ENCODE results near the gene RCOR1. TPM values are rescaled to one million over a fixed set of nuclear protein-coding genes. Genes with fewer than 3 reads are reported as not detected.

The RCOR1 gene
- total and polyA plus RNA-seq, 2 of the 8 experiments (the other 6 are each of a cell fraction or from before 2014, with no cell fraction given) = 12.3 to 26.3 TPM

GRCh38 chr14:102557434-102558226, 34.8 kb upstream of the RCOR1 start:
- Histone ChIP-seq H3K79me2 (ENCODE audit: control insufficient read depth in 1 of 2, insufficient read depth in 2 of 2, low read length in 2 of 2) (no peaks in the 10 kb centered on the region), H3K18ac (ENCODE audit: extremely low read depth, low read length) (no peak overlapping the region), H3K4me2 (ENCODE audit: insufficient read depth in 1 of 2, low read depth in 2 of 2, low read length in 2 of 2) (no peak overlapping the region), H2BK20ac (ENCODE audit: low read length) (no peak overlapping the region), H4K20me1 (replicated peaks in 1 of 2; ENCODE audit: control insufficient read depth in 1 of 2, insufficient read depth in 2 of 2, low read length in 2 of 2) (no peaks in the 10 kb centered on the region), H3K9me3 (ENCODE audit: insufficient read depth in 2 of 2, low read depth in 1 of 2, low read length in 1 of 2) (no peaks in the 10 kb centered on the region), H3K4me3 (ENCODE audit: extremely low read depth in 1 of 4, insufficient read depth in 2 of 4, low read depth in 3 of 4, low read length in 4 of 4) (no peak overlapping the region), H2BK15ac (ENCODE audit: low read length) (no peak overlapping the region), H4K5ac (ENCODE audit: insufficient read length, low read depth, low read length) (no peak overlapping the region), H2AFZ (ENCODE audit: low read length) (no peak overlapping the region), H3K9ac (replicated peaks in 1 of 4; ENCODE audit: extremely low read depth in 1 of 4, low read depth in 3 of 4, low read length in 3 of 4) (no peak overlapping the region), H3K14ac (ENCODE audit: insufficient read length) (no peak overlapping the region), H3K27me3 (replicated peaks in 1 of 4; ENCODE audit: control insufficient read depth in 3 of 4, extremely low read depth in 1 of 4, insufficient read depth in 3 of 4, low read length in 3 of 4) (no peaks in the 10 kb centered on the region), H2AK5ac (ENCODE audit: low read depth, low read length) (no peak overlapping the region), H3K27ac (ENCODE audit: low read depth, low read length) (no peak overlapping the region), H3K23me2 (ENCODE audit: low read depth, low read length) (peaks cover 6% of the 10 kb centered on the region; the same call in 1 of the 2 replicates), H3K56ac (replicated peaks; ENCODE audit: insufficient read length, low read depth, low read length) (no peak overlapping the region), H3K36me3 (ENCODE audit: control insufficient read depth in 2 of 4, insufficient read depth in 4 of 4, low read length in 3 of 4) (no peaks in the 10 kb centered on the region), H3K4ac (replicated peaks; ENCODE audit: insufficient read length, low read depth, low read length) (no peak overlapping the region), H2BK120ac (replicated peaks; ENCODE audit: low read depth, low read length) (no peak overlapping the region), H3K23ac (ENCODE audit: insufficient read length) (no peak overlapping the region), H2BK12ac (ENCODE audit: low read depth, low read length) (peak overlapping the region; percentile 78; the same call in 1 of the 2 replicates), H3K79me1 (ENCODE audit: low read depth, low read length) (no peaks in the 10 kb centered on the region), H4K8ac (ENCODE audit: extremely low read depth, insufficient read depth, low read length) (no peak overlapping the region), H4K91ac (replicated peaks; ENCODE audit: insufficient read length, low read length) (no peak overlapping the region), H2BK5ac (ENCODE audit: low read depth, low read length) (no peak overlapping the region), H3K4me1 (replicated peaks in 1 of 4; ENCODE audit: control insufficient read depth in 3 of 4, insufficient read depth in 4 of 4, low read length in 3 of 4) (peaks cover 0 to 4% (median 4%) of the 10 kb centered on the region in 4 experiments; a peak in 4 of 7 replicates)
- DNase-seq (ENCODE audit: low read depth in 1 of 2, low spot score in 2 of 2) = no peak
- no peak for FAIRE-seq
- 92% methylated on average over 12 of the region's 12 CpGs; no CpG with 5 or more reads in 1 of the 2 experiments for WGBS, 2 experiments (ENCODE audit: extremely low coverage in 1 of 2, insufficient coverage in 1 of 2, insufficient read length in 1 of 2, insufficient replicate concordance in 2 of 2, low coverage in 1 of 2, low lambda C conversion rate in 2 of 2, missing lambda C conversion rate in 1 of 2)
- ChIA-PET CTCF (ENCODE audit: partially characterized antibody) (interaction anchor here (0.7 to 2.0 kb wide), 7 partner anchors 15 to 1633 kb away, joined by 3 to 4 read pairs (median 3); no protein-coding TSS in a partner anchor), POLR2A (ENCODE audit: partially characterized antibody) (interaction anchor here (1.0 to 4.7 kb wide), 5 partner anchors 8 to 34 kb away, joined by 3 to 50 read pairs (median 5); no protein-coding TSS in a partner anchor)
- TF ChIP-seq RBBP5 (IDR thresholded peaks at IDR 0.05; ENCODE audit: borderline replicate concordance, low read depth, low read length) (no peak), SAP30 (IDR thresholded peaks at IDR 0.05; ENCODE audit: insufficient read depth, insufficient replicate concordance, low read length) (no peak), CHD2 (IDR thresholded peaks at IDR 0.05; ENCODE audit: low read length) (no peak), CBX5 (IDR thresholded peaks at IDR 0.05; ENCODE audit: low read depth, low read length) (no peak), TCF12 (IDR thresholded peaks at IDR 0.05; ENCODE audit: low read depth, low read length) (no peak), USF2 (IDR thresholded peaks at IDR 0.05; ENCODE audit: low read length) (no peak), FOSL1 (IDR thresholded peaks at IDR 0.05; ENCODE audit: insufficient read depth, low read depth, low read length) (no peak), POLR2A (IDR thresholded peaks at IDR 0.05; ENCODE audit: control extremely low read depth in 1 of 2, low read depth in 2 of 2, low read length in 2 of 2) (no peak), SP2 (IDR thresholded peaks at IDR 0.05; ENCODE audit: low read length) (no peak), EGR1 (IDR thresholded peaks at IDR 0.05; ENCODE audit: borderline replicate concordance, low read depth, low read length) (no peak), BACH1 (IDR thresholded peaks at IDR 0.05; ENCODE audit: low read length) (no peak)
